Measurements from ENCODE around the gene THSD7B.
"Not testable (repeated sequence)": the region's sequence is repeated elsewhere in the genome, so short reads cannot be mapped to it uniquely, and the experiment has no call there.

THSD7B gene, protein sequence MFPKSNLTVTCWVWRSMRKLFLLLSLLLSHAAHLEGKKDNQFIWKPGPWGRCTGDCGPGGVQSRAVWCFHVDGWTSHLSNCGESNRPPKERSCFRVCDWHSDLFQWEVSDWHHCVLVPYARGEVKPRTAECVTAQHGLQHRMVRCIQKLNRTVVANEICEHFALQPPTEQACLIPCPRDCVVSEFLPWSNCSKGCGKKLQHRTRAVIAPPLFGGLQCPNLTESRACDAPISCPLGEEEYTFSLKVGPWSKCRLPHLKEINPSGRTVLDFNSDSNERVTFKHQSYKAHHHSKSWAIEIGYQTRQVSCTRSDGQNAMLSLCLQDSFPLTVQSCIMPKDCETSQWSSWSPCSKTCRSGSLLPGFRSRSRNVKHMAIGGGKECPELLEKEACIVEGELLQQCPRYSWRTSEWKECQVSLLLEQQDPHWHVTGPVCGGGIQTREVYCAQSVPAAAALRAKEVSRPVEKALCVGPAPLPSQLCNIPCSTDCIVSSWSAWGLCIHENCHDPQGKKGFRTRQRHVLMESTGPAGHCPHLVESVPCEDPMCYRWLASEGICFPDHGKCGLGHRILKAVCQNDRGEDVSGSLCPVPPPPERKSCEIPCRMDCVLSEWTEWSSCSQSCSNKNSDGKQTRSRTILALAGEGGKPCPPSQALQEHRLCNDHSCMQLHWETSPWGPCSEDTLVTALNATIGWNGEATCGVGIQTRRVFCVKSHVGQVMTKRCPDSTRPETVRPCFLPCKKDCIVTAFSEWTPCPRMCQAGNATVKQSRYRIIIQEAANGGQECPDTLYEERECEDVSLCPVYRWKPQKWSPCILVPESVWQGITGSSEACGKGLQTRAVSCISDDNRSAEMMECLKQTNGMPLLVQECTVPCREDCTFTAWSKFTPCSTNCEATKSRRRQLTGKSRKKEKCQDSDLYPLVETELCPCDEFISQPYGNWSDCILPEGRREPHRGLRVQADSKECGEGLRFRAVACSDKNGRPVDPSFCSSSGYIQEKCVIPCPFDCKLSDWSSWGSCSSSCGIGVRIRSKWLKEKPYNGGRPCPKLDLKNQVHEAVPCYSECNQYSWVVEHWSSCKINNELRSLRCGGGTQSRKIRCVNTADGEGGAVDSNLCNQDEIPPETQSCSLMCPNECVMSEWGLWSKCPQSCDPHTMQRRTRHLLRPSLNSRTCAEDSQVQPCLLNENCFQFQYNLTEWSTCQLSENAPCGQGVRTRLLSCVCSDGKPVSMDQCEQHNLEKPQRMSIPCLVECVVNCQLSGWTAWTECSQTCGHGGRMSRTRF (N-terminal part only)

DNA sequence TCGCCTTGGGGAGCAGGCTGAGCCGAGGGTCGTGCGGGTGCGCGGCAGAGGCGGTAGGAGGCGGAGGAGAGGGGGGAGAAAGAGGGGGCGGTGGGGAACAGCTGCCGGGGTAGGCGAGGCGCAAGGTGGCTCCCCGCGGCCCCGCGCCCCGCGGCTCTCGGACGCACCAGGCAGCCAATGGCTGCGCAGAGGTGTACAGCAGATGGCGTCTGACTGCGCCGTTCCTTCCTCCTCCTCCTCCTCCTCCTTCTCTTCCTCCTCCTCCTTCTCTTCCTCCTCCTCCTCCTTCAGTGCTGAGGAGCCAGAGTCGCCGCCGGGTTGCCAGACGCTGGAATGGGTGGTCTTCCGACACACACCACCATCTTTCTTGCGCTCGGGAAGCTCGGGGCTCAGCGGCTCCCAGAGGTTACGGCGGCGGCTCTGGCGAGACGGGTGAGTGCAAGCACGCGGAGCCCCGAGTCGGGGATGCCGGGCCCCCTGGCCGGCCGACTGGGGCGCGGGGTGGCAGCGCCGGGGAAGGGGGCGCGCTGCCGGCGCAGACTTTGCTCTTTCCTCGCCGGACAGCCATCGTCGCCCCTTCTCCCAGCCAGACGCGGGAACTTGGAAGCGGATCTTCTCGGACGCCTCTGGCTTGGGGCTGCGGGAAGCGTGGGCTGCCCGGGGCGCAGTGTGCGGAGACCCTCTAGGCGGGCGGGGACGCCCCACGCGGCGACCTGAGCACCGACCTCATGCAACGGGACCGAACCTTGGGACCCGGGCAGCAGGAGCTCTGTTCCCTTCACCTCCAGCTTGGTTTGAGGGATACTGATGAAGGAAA lies at the start of gene THSD7B:
Gene THSD7B, plus strand, starts transcription at position 290 of the 817 bp plus-strand sequence. CDS start 116,634 bp downstream, outside the sequence.
- in situ Hi-C loops (cut with MboI; ENCODE audit: low sequenced_read_pairs): no loop called here

DNA sequence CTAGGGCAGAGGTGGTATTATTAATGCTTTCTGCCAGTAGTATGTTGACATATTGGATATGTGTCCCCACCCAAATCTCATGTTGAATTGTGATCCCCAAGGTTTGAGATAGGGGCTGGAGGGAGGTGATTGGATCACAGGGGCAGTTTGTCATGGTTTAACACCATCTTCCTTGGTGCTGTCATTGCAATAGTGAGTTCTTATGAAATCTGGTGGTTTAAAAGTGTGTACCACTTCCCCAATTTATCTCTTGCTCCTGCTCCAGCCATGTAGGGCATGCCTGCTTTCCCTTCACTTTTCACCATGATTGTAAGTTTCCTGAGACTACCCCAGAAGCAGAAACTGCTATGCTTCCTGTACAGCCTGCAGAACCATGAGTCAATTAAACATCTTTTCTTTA lies 47.1 kb upstream of the THSD7B start:
- in situ Hi-C loops (cut with MboI; ENCODE audit: low sequenced_read_pairs): no loop called here

DNA sequence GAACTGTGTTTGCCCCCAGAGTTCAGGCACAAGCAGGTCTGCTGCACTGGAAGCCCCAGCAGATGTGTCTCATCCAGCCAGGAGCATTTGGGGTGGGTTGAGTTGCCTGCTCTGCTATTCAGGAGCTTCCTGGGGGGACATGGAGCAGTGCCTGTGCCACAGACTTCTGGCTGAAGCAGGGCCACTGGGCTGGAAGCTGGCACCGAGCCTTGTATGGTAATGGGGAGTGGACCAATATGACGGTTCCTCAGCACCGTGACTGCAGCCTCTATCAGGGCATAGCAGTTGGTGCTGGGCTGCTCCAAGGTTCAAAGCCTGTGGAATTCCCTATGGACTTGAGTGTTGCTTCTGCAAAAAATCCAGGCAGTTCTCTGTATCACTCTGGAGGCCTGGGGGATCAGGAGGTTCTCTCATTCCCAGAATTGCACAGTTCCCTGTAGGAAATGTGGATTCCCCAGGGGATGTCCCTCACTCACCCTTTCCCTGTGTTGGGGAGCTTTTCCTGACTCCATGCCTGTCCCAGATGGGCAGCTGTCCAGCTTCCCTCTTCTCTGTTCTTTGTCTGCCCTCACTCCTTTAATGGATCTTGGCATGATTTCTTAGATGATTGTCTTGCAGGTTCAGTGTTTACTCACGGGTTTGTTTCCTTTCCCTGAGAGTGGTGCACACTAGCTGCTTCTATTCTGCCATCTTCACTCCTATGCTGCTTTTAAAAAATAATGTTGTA lies 37.2 kb upstream of the THSD7B start:
- in situ Hi-C loops (cut with MboI; ENCODE audit: low sequenced_read_pairs): no loop called here

DNA sequence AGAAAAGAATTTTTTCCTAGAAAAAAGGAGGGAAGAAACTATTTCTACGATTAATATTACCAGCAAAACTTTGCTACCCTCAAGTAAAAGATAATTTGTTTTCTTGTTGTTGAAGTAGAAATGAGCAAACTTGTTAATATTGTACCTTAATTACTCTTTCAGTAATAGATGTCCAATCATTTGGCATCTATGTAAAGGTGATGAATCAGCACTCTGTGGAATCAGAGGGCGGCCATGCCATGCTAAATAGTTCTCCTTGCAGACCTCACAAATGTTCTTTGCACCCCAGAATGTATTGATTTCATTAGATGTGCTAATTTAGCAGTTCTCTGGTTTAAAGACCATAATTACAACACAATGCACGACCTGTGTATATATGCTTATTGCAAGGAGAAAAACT lies 29.1 kb upstream of the THSD7B start:
- in situ Hi-C loops (cut with MboI; ENCODE audit: low sequenced_read_pairs): no loop called here

DNA sequence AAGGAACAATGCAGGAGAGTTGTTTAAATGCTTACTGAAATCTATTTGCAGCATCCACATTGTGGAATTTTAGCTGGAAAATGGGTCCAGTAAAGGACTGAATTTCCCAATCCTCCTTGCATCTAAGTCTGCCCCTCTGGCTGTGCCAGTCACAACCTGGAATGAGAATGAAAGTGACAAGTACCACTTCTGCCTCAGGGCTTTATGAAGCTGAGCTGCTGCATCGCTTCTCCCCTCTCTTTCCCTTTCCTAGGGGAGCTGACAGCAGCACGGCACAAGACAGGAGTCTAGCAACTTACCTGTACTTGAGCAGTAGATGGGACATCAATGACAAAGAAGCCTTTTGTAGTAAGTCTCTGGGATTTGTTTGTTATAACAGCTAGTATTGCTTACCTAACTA lies 27.3 kb upstream of the THSD7B start:
- in situ Hi-C loops (cut with MboI; ENCODE audit: low sequenced_read_pairs): no loop called here

DNA sequence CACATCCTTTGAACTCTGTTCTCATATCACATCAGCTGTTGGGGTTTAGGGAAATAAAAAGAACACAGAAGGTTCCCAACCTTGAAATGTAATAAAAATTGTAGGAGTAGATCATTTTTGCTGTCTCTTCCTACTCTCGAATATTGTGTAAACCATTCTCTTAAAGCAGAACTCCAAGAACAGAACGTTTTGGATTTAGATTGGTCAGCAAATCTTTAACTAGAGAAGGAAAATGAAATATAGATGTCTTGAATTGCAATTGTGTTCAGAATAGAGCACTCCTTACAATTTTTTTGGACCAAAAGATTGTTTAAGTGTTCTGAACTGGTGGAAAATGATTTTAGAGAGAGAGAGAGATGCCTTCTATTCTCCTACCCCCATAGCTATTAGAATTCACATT lies 23.9 kb upstream of the THSD7B start:
- in situ Hi-C loops (cut with MboI; ENCODE audit: low sequenced_read_pairs): no loop called here

DNA sequence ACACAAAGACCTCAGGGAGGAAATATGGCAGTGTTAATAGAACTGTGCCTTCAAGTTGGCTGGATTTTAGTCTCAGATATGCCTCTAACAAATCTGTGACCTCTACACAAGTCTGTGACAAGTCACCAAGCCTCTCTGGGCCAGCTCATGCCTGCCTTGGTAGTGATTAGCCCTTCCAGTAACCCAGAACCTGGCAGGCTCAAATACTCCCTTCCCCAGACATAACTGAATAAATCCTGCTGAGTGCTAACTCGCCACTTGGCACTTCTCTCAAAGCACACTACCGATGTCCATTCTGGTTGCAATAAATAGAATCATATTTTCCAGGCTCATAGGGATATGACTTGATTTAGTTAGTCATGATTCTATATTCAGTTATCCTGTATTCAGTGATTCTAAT lies 15.3 kb upstream of the THSD7B start:
- in situ Hi-C loops (cut with MboI; ENCODE audit: low sequenced_read_pairs): no loop called here

DNA sequence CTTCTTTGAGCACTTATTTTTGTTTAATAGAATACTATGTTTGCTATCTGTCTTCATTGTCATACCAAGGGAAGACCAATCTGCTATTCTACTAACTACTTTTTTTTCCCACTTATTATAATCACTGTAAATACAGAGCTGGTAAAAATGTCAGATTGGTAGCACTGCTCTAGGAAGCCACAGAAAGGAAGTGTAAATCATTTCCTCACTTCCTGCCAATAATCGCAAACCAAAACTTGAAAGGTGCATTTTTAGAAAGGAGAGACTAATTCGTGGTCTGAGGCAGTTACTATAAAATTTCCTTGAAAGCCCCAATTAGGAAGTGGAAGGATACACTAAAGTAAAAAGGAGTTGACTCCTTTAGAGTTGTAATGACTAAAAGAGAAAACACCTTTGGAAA lies 13.9 kb upstream of the THSD7B start:
- in situ Hi-C loops (cut with MboI; ENCODE audit: low sequenced_read_pairs): no loop called here

DNA sequence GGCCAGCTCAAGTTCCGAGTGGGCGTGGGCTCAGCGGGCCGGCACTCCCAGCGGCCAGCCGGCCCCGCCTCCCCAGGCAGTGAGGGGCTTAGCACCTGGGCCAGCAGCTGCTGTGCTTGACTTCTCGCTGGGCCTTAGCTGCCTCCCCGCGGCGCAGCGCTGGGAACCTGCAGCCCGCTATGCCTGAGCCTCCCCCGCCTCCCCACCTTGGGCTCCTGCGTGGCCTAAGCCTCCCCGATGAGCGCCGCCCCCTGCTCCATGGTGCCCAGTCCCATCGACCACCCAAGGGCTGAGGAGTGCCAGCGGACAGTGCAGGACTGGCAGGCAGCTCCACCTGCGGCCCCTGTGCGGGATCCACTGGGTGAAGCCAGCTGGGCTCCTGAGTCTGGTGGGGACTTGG lies 6.8 kb upstream of the THSD7B start:
- in situ Hi-C loops (cut with MboI; ENCODE audit: low sequenced_read_pairs): not testable (repeated sequence)

DNA sequence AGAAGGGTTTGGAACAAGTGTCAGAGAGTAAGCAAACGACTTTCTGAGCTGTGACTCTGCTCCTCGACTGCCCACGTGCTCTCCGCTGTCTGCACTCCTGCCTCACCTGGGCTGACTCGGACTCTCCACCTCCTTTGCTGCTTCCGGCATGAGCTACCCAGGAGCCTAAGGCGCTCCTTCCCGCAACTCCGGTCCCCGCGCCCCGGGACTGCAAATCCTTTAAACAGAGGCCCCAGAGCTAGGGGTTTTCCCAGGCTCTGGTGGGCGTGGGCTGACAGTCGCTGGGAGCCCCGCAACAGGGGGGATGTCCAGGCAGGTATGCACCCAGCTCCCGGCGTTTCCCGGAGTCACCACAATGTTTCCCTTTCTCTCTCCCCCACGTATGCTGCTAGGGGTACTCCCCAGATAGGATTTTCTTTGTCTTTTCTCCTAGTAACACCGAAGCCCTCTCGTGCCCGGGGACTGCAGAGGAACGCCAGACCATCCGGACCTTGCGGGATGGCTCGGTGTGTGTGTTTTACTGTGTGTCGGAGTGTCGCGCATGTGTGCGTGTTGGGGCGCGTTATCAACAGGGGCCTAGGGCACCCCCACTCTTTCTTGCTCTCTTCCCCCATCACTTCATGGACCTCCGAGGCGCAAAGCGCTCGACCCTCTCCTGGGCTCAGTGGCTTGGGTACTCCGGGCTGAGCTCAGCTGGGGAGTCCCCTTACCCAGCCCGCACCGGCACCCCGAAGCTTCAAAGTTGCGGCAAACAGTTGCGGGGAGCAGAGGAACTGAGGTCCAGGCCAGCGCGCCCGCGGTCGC lies 691 bp upstream of the THSD7B start:
- in situ Hi-C loops (cut with MboI; ENCODE audit: low sequenced_read_pairs): no loop called here

DNA sequence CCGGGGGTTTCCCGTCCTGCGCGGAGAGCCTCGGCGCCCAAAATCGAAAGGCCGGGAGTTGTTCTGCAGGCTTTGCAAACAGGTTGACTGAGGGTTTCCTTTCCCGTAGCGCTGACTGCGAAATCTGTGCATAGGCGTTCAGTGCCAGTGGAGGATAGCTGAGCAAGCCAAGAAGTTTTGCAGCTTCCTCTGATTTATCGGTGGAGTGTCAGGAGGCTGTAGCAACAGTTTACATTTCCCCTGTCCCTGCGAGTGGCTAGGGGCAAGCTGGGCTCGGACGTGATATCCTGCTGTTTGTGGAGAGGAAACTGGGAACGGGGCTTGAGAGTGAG lies 694 bp downstream of the THSD7B start:
- in situ Hi-C loops (cut with MboI; ENCODE audit: low sequenced_read_pairs): no loop called here

DNA sequence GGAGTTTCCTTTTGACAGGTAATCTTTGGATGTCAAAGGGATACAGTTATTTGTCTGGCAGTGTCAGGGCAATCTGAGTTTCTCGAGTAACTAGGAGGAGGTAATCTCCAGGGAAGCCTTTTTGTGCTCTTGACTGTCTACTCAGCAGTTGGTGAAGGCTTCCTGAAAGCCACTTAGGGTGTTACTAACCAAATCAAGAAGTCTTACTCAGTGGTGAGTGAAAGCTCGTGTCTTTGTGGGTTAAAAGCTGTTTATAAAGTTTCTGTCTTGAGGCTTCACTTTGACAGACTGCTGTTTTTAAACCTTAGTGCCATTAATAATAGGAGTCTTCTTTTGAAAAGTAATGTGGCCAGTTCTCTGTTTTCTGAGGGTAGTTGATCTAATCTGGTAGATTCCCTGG lies 1.7 kb downstream of the THSD7B start:
- in situ Hi-C loops (cut with MboI; ENCODE audit: low sequenced_read_pairs): no loop called here

DNA sequence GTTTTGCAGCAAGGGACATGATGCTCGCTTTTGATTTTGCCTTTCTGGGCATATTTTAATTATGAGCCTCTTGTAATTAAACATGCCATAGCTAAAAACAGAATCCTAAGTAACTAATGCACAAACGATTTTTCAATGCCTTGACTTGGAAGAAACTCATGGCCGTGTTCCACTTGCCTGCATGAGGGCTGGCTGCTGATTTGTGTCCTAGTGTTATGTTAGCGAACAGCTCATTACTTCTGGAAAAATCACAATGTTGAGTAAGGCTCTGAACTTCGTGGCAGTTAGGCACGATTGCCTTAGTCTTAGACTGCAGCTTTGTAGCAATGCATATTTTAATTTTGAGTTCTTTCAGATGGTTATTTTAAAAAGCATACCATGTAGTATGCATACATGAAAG lies 4.5 kb downstream of the THSD7B start:
- in situ Hi-C loops (cut with MboI; ENCODE audit: low sequenced_read_pairs): no loop called here

DNA sequence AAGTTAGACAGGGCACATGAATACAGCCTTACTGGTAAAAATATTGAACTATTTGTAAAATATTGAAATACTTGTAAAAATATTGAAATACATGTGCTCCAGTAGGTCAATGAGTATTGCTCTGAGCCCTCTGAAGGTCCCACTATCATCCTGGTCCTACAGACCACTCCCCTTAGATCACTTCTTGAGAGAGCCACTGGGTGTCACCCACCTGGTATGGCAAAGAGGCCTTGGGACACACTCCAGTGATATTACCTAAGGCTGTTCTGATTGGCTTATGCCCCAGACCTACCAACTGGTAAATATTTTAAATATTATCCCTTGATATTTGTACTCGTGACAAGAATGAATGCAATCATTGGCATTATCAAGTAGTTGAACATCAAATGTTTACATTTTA lies 5.0 kb downstream of the THSD7B start:
- in situ Hi-C loops (cut with MboI; ENCODE audit: low sequenced_read_pairs): no loop called here

DNA sequence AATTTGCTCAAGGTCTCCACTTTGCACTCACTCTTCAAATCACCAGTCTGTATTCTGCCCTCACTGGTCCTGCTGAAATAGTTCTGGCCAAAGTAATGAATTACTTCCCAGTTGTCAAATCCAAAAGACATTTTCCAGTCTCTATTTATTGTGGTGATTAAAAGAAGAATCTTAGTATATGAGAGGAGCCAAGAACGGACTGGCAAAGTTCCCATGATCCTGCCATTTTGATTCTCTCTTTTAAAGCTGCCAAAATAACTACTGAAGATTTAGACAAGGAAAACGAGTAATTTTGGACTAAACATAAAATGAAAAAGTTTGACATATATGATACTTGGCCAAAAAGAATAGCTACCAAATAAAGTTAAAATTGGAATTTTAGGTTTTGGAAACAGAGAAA lies 12.0 kb downstream of the THSD7B start:
- in situ Hi-C loops (cut with MboI; ENCODE audit: low sequenced_read_pairs): no loop called here

DNA sequence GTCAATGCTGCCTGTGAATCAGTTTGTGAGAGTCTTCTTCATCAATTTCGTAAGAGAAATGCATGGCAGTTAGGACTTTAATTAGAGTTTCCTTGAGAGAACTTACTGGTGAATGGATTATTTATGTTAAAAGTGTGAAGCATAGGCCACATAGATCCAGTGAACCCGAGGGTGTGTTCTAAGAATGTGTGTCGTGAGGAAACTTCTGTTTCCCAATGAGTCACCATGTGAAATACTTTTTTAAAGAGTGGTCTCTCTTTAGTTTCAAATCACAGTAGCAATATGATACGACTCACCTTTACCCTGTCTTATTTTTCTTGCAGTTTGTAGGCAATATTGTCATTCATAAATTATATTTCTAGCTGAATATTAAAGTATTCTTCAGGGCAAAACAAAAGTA lies 18.5 kb downstream of the THSD7B start:
- in situ Hi-C loops (cut with MboI; ENCODE audit: low sequenced_read_pairs): no loop called here

DNA sequence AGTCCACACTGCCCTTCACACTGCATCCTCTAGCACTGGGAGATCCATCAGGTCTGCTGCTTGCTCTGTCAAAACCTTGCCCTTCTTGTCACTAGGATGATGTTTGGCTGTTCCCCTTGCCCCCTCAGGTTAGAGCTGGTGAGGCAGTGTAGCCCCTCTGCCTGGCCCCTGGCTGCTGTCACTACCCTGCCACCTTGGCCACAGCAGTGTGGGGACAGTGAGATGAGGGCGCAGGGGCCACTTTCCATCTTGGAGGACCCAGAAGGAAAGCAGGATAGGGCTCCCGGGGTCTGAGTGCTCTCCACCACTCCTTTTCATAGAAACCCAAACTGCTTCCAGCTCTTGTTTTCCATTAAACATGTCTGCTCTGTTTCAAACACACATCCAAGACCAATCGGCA lies 19.9 kb downstream of the THSD7B start:
- in situ Hi-C loops (cut with MboI; ENCODE audit: low sequenced_read_pairs): no loop called here

DNA sequence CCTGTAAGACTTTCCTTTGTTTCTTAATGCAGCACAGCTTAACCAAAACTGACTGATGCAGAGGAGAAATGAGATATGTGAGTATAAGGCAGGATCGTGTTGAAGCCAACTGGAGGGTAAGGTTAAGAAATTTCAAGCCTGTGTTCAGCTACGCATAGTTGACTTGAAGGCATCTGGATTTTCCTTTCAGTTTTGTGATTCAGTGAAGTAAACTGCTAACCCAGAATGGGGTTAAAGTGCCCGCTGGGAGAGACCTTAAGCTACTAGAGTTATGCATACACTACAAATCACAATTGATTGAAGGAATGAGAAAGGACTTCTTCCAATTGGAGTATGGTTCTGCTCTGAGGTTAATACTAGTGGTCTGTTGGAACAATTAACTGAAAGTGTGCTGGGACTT lies 22.6 kb downstream of the THSD7B start:
- in situ Hi-C loops (cut with MboI; ENCODE audit: low sequenced_read_pairs): no loop called here

DNA sequence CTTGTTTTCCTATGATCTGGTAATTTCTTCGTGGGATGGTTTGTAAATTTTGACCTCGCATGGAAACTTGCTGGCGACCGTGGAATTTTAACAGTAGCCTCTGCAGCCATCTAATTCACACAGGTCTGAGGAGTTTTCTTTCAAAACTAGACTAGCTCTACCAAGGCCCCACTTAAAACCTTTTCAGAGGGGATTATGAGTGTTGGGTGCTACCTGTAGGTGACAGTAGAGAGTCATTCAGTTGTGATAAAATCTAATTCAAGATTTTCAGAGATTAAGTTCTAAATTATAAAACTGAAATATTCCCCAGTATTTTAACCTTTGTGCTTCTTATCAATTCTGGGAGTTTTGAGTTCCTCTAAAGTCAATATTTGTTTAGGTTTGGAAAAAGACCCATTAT lies 31.0 kb downstream of the THSD7B start:
- in situ Hi-C loops (cut with MboI; ENCODE audit: low sequenced_read_pairs): no loop called here
